ENCODE results near the gene SIK3. TPM values are rescaled to one million over a fixed set of nuclear protein-coding genes. Genes with fewer than 3 reads are reported as not detected.

Gene SIK3
- total and polyA plus RNA-seq, 2 experiments from 2014 or later = 29.1 to 58.5 TPM

DNA sequence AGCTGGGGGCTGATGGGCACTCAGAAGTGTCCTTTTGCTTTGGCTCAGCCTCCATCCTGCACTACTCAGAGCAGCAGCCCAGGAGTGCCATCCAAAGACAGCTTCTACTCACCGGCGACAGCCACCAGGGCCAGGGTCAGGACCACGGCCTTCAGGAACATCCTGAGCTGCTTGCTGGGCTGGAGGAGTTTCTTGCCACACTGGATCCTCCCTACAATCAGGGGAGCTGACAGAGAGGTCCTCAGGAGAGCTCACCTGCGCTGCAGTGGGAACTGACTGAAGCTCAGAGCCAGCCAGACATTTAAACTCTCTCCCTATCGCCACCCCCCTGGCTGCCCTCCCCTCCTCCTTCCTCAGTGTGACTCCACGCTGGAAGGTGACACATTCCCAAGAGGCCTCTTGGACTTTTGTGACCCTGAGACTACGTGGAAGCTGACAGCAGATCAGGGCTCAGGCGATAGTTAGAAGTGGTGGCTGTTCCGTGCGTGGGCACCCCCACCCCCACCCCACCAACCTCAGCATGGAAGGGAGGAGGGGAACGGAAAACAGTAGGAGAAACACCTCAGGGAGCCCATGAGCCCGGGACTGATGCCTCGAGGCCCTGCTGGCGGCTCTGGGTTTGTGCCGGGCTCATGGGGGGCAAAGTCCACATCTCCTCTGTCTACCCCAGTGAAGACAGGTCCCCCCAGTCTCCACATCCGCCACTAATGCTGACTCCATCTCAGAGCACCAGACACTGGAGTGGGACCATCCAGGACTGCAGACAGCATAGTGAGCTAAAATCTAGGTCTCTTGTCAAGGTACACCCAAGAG is 275.0 kb downstream of the SIK3 start, which contains the start of gene APOA4:
Gene APOA4, minus strand, starts transcription at position 274 of the 813 bp plus-strand sequence. Its CDS starts 113 bp downstream, at position 161.
- DNase-seq (ENCODE audit: low read depth in 1 of 2, low spot score in 1 of 2) = peak in 1 of 2 donors; percentile 45
- TF ChIP-seq, protein P1, sequence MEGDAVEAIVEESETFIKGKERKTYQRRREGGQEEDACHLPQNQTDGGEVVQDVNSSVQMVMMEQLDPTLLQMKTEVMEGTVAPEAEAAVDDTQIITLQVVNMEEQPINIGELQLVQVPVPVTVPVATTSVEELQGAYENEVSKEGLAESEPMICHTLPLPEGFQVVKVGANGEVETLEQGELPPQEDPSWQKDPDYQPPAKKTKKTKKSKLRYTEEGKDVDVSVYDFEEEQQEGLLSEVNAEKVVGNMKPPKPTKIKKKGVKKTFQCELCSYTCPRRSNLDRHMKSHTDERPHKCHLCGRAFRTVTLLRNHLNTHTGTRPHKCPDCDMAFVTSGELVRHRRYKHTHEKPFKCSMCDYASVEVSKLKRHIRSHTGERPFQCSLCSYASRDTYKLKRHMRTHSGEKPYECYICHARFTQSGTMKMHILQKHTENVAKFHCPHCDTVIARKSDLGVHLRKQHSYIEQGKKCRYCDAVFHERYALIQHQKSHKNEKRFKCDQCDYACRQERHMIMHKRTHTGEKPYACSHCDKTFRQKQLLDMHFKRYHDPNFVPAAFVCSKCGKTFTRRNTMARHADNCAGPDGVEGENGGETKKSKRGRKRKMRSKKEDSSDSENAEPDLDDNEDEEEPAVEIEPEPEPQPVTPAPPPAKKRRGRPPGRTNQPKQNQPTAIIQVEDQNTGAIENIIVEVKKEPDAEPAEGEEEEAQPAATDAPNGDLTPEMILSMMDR (IDR thresholded peaks at IDR 0.05; ENCODE audit: low read depth, low read length) = no peak

DNA sequence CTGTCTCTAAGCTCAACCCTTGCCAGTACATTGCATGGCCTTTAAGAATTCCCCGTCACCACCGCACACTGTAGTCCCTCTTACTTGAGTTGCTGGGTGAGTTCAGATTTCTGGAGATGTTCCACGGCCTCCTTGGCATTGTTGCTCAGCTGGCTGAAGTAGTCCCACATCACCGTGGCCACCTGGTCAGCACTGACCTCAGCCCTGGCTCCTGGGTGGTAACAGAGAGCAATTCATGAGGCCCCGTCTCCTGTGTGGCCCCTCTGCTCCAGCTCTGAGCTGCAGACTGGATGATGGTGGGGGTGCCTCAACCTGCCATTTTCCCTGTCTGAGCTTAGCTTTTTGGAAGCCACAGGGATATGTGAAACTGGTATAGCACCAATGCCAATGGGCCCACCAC is 275.7 kb downstream of the SIK3 start:
- TF ChIP-seq, protein P1 (IDR thresholded peaks at IDR 0.05; ENCODE audit: low read depth, low read length) = no peak
- H3K4me1 ChIP-seq (ENCODE audit: low read depth) = peaks cover 20% of the 10 kb centered on the region
- H3K4me3 ChIP-seq = no peak overlapping the region
- no peaks in the 10 kb centered on the region for H3K36me3 ChIP-seq
- H3K9me3 ChIP-seq (ENCODE audit: low read depth) = no peaks in the 10 kb centered on the region
- DNase-seq (ENCODE audit: low read depth in 1 of 2, low spot score in 1 of 2) = no peak
- H3K27ac ChIP-seq = no peak overlapping the region
- no peaks in the 10 kb centered on the region for H3K27me3 ChIP-seq

More for the DNA sequence above, 275.0 kb downstream of the SIK3 start, which contains the start of gene APOA4:
- peaks cover 22% of the 10 kb centered on the region for H3K4me1 ChIP-seq (ENCODE audit: low read depth)
- H3K9me3 ChIP-seq (ENCODE audit: low read depth) = no peaks in the 10 kb centered on the region
- no peaks in the 10 kb centered on the region for H3K27me3 ChIP-seq
- no peak within 1 kb of the TSS for H3K4me3 ChIP-seq
- no peaks in the 10 kb centered on the region for H3K36me3 ChIP-seq
- peak within 1 kb of the TSS; percentile 10 for H3K27ac ChIP-seq

DNA sequence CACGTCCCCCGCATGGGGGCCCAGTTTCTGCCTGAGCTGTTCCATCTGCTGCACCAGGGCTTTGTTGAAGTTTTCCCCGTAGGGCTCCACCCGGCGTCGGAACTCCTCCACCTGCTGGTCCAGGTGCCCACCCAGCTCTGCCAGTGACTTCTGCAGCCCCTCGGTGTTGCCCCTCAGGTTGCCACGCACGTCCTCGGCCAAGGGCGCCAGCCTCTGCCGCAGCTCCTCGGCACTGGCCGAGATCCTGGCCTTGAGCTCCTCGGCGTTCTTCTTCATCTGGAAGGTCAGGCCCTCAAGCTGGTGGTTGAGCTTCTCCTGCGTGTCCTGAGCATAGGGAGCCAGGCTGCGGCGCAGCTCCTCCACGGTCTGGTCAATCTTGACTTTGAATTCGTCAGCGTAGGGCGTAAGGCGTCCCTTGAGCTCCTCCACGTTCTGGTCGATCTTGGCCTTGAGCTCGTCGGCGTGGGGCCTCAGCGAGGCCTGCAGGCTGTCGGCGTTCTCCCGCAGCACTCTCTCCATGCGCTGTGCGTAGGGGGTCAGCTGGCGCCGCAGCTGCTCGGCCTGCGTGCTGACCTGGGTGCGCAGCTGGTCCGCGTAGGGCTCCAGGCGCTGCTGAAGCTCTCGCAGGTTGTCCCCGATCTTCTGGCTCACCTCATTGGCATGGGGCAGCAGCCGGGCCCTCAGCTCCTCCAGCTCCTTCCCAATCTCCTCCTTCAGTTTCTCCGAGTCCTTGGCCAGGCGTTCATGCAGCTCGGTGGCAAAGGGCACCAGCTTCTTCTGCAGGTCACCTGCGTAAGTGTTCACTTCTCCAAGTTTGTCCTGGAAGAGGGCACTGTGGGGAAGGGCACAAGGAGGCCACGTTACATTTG is 276.9 kb downstream of the SIK3 start:
- no peak for DNase-seq (ENCODE audit: low read depth in 1 of 2, low spot score in 1 of 2)
- Histone ChIP-seq H3K36me3 (no peaks in the 10 kb centered on the region), H3K9me3 (ENCODE audit: low read depth) (no peaks in the 10 kb centered on the region), H3K27me3 (no peaks in the 10 kb centered on the region), H3K4me3 (no peak overlapping the region), H3K27ac (no peak overlapping the region), H3K4me1 (ENCODE audit: low read depth) (peaks cover 12% of the 10 kb centered on the region)
- TF ChIP-seq, protein P1 (IDR thresholded peaks at IDR 0.05; ENCODE audit: low read depth, low read length) = no peak

DNA sequence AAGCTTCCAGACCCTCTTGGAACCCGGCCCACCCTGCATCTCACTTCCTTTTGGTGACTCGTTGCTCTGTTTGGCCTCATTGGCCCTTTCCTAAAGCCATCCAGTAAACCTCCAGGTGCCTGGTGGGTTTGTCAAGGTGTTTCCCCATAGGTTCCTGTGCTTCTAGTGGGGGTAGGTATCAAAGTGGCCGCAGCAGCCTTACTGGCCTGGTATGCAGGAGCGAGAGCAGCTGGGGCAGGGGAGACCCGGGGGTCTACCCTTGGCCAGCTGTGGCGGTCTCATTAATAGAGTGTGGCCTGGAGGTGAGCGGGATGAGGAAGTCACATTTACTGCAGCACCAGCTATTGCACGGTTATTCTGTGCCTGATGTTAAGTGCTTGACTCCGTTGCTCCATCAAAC is 279.2 kb downstream of the SIK3 start:
- no peaks in the 10 kb centered on the region for H3K27me3 ChIP-seq
- no peak for DNase-seq (ENCODE audit: low read depth in 1 of 2, low spot score in 1 of 2)

DNA sequence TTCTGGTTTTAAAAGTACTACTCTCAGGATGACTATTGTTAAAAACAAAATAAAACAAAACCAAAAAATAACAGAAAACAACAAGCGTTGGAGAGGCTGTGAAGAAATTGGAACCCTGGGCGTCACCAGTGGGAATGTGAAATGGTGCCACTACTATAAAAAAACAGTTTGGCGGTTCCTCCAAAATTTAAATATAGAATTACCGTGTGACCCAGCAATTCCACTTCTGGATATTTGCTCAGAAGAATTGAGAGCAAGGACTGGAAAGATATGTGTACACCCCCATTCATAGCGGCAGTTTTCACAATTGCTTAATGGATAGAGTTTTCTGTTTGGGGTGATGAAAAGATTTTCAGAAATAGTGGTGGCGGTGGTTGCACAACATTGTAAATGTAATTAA is 283.7 kb downstream of the SIK3 start:
- Histone ChIP-seq H3K4me3 (no peak overlapping the region), H3K36me3 (no peaks in the 10 kb centered on the region), H3K27me3 (no peaks in the 10 kb centered on the region), H3K27ac (no peak overlapping the region), H3K4me1 (ENCODE audit: low read depth) (no peaks in the 10 kb centered on the region), H3K9me3 (ENCODE audit: low read depth) (no peaks in the 10 kb centered on the region)
- no peak for DNase-seq (ENCODE audit: low read depth in 1 of 2, low spot score in 1 of 2)
- TF ChIP-seq, protein P1 (IDR thresholded peaks at IDR 0.05; ENCODE audit: low read depth, low read length) = no peak

More for the DNA sequence above, 279.2 kb downstream of the SIK3 start:
- TF ChIP-seq, protein P1 (IDR thresholded peaks at IDR 0.05; ENCODE audit: low read depth, low read length) = no peak
- H3K4me1 ChIP-seq (ENCODE audit: low read depth) = peaks cover 10% of the 10 kb centered on the region
- no peak overlapping the region for H3K4me3 ChIP-seq
- no peaks in the 10 kb centered on the region for H3K36me3 ChIP-seq
- H3K27ac ChIP-seq = no peak overlapping the region
- H3K9me3 ChIP-seq (ENCODE audit: low read depth) = no peaks in the 10 kb centered on the region

All from cardiac muscle cell (in vitro differentiated cells and primary cell).